Skeletal muscle tissue (tissue), 4 donors: ENCODE data around the gene ACACA. TPM values are rescaled to one million over a fixed set of nuclear protein-coding genes. Genes with fewer than 3 reads are reported as not detected.
A peak's percentile ranks its signal among the peaks of the same experiment; 100 is the strongest.
"Not testable (repeated sequence)": the region's sequence is repeated elsewhere in the genome, so short reads cannot be mapped to it uniquely, and the experiment has no call there.

Experiments
- H3K27ac ChIP-seq: one replicate; pipeline ENCODE4 v1.7.0; 2013; ENCODE audit warnings: mild to moderate bottlenecking, low read depth, low read length, inconsistent platforms
- H3K27me3 ChIP-seq, 3 donors: one replicate each; pipeline ENCODE4 v1.7.0; 2013; ENCODE audit warnings: low read length in 3 of 3; ENCODE audit not compliant: control insufficient read depth in 3 of 3, insufficient read depth in 3 of 3
- H3K36me3 ChIP-seq, 3 donors: one replicate each; pipeline ENCODE4 v1.7.0; 2013; ENCODE audit warnings: low read length in 3 of 3; ENCODE audit not compliant: control insufficient read depth in 3 of 3, insufficient read depth in 3 of 3
- H3K4me1 ChIP-seq, 3 donors: one replicate each; pipeline ENCODE4 v1.7.0; 2013; ENCODE audit warnings: low read length in 3 of 3, mild to moderate bottlenecking in 3 of 3; ENCODE audit not compliant: control insufficient read depth in 3 of 3, insufficient read depth in 3 of 3
- H3K4me3 ChIP-seq, 3 donors: one replicate each; pipeline ENCODE4 v1.7.0; 2013; ENCODE audit warnings: low read length in 3 of 3
- H3K9ac ChIP-seq, 3 donors: one replicate each; pipeline ENCODE4 v1.7.0; 2013; ENCODE audit warnings: low read length in 3 of 3, mild to moderate bottlenecking in 3 of 3, moderate library complexity in 2 of 3, low read depth in 1 of 3
- H3K9me3 ChIP-seq, 3 donors: one replicate each; pipeline ENCODE4 v1.7.0; 2013; ENCODE audit warnings: low read length in 3 of 3; ENCODE audit not compliant: control insufficient read depth in 3 of 3
- total RNA-seq: library from RNA; depleted of rRNA; stranded (reverse); fragments of >200 nt; gene quantifications from one replicate; pipeline ENCODE4 v1.2.3, GENCODE V29; 2014
- donor health status: Osteomylitis.

Gene ACACA
- total RNA-seq, 1 donor from 2014 or later: 26.6 TPM

GRCh38 chr17:37356796-37357569 is 49.7 kb downstream of the ACACA start:
- peak overlapping the region in 1 of 3 donors; percentile 25 for H3K9ac ChIP-seq
- H3K4me3 ChIP-seq, H3K27ac ChIP-seq, H3K36me3 ChIP-seq, H3K27me3 ChIP-seq, H3K9me3 ChIP-seq: not testable (repeated sequence)
- peaks cover 12 to 22% (median 17%) of the 10 kb centered on the region in 3 donors for H3K4me1 ChIP-seq

GRCh38 chr17:37346863-37347402 is 59.7 kb downstream of the ACACA start:
- not testable (repeated sequence) for H3K9ac ChIP-seq, H3K9me3 ChIP-seq, H3K36me3 ChIP-seq, H3K27ac ChIP-seq, H3K27me3 ChIP-seq, H3K4me3 ChIP-seq, H3K4me1 ChIP-seq

GRCh38 chr17:37344519-37344918 is 62.1 kb downstream of the ACACA start:
- Histone ChIP-seq H3K27me3 (no peaks in the 10 kb centered on the region), H3K27ac (no peak overlapping the region), H3K4me3 (no peak overlapping the region), H3K36me3 (peaks cover 0 to 2% (median 0%) of the 10 kb centered on the region in 3 donors), H3K9ac (no peak overlapping the region), H3K4me1 (peaks cover 0 to 2% (median 0%) of the 10 kb centered on the region in 3 donors), H3K9me3 (no peaks in the 10 kb centered on the region)

- Histone ChIP-seq H3K9me3 (no peaks in the 10 kb centered on the region), H3K9ac (no peak overlapping the region), H3K36me3 (peaks cover 0 to 2% (median 0%) of the 10 kb centered on the region in 3 donors), H3K27me3 (no peaks in the 10 kb centered on the region), H3K27ac (no peak overlapping the region), H3K4me3 (no peak overlapping the region), H3K4me1 (peaks cover 0 to 2% (median 0%) of the 10 kb centered on the region in 3 donors)
Measured at GRCh38 chr17:37342589-37342988, 64.0 kb downstream of the ACACA start.

DNA sequence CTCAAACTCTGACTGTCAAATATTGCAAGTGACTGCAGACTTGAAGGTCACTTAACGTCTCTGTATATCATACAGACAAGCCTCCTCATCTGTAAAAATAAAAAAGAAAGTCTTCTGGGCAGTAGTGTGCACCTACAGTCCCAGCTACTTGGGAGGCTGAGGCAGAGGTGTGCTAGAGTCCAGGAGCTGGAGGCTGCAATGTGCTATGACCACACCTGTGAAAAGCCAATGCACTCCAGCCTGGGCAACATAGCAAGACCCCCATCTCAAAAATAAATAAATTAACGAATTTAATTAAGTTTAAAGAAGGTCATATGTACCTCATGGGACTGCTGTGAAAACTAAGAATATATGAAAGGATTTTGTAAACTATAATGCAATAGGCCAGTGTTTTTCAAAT is 65.8 kb downstream of the ACACA start:
- no peak overlapping the region for H3K27ac ChIP-seq
- H3K4me1 ChIP-seq: peaks cover 0 to 1% (median 0%) of the 10 kb centered on the region in 3 donors
- no peaks in the 10 kb centered on the region for H3K9me3 ChIP-seq
- peaks cover 0 to 2% (median 0%) of the 10 kb centered on the region in 3 donors for H3K36me3 ChIP-seq
- H3K4me3 ChIP-seq: no peak overlapping the region
- H3K27me3 ChIP-seq: no peaks in the 10 kb centered on the region
- no peak overlapping the region for H3K9ac ChIP-seq

GRCh38 chr17:37339321-37339720 is 67.3 kb downstream of the ACACA start:
- H3K9me3 ChIP-seq: no peaks in the 10 kb centered on the region
- no peaks in the 10 kb centered on the region for H3K27me3 ChIP-seq
- peaks cover 0 to 2% (median 0%) of the 10 kb centered on the region in 3 donors for H3K36me3 ChIP-seq
- no peak overlapping the region for H3K4me3 ChIP-seq
- no peak overlapping the region for H3K9ac ChIP-seq
- no peak overlapping the region for H3K27ac ChIP-seq
- H3K4me1 ChIP-seq: no peaks in the 10 kb centered on the region

DNA sequence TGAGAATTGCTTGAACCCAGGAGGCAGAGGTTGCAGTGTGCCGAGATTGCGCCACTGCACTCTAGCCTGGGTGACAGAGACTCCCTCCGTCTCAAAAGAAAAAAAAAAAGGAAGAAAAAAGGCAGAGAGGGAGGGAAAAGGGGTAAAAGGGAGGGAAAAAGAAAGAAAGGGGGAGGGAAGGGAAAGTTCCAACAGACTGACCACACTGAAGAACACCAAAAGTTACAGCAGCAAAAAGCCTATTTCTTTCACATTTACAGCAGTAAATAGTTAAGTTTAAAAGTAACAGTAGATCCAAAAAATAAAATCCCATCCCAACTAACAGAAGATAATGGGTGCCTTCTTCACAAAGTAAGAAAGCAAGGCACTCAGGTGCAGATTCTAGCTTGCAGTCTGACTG is 67.8 kb downstream of the ACACA start:
- H3K27me3 ChIP-seq: no peaks in the 10 kb centered on the region
- no peak overlapping the region for H3K27ac ChIP-seq
- H3K9me3 ChIP-seq: no peaks in the 10 kb centered on the region
- H3K4me1 ChIP-seq: no peaks in the 10 kb centered on the region
- no peak overlapping the region for H3K4me3 ChIP-seq
- peaks cover 0 to 2% (median 0%) of the 10 kb centered on the region in 3 donors for H3K36me3 ChIP-seq
- H3K9ac ChIP-seq: no peak overlapping the region

DNA sequence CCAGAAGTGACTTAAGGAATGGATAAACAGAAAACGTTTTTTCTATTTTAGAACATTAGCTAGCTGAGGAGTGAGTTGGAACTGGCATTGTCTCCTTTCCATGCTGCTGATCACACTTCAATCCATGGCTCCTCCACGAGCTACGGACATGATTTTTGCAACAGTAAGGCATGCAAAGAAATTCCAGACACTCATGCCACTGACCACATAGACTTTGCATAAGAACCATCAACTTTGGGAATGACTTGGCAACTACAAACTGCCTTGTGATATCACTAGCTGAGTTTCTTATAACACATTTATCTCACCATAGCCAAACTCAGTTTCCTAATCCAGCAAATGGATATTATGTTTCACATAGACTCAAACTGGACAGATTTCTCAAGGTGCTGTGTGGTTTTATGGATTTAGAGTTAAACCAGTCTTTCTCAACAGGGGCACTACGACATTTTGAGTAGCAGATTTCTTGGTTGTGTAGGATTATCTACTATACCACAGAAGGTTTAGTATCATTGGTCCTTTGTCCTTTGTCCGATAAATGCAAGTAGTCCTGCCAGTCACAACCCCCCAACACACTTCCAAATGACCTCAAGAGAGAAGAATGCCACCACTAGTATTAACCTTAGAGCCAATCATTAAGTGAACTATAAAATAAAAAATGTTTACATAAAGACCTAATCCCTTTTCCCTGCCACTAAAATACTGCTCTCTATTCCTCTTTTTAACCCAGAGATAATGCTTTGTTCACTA is 79.1 kb downstream of the ACACA start:
- H3K9me3 ChIP-seq: no peaks in the 10 kb centered on the region
- H3K9ac ChIP-seq: peak overlapping the region in 1 of 3 donors; percentile 14
- no peaks in the 10 kb centered on the region for H3K27me3 ChIP-seq
- H3K4me1 ChIP-seq: peaks cover 0 to 12% (median 7%) of the 10 kb centered on the region in 3 donors
- peak overlapping the region in 1 of 3 donors; percentile 37 for H3K4me3 ChIP-seq
- peak overlapping the region; percentile 54 for H3K27ac ChIP-seq
- peaks cover 0 to 6% (median 5%) of the 10 kb centered on the region in 3 donors for H3K36me3 ChIP-seq

DNA sequence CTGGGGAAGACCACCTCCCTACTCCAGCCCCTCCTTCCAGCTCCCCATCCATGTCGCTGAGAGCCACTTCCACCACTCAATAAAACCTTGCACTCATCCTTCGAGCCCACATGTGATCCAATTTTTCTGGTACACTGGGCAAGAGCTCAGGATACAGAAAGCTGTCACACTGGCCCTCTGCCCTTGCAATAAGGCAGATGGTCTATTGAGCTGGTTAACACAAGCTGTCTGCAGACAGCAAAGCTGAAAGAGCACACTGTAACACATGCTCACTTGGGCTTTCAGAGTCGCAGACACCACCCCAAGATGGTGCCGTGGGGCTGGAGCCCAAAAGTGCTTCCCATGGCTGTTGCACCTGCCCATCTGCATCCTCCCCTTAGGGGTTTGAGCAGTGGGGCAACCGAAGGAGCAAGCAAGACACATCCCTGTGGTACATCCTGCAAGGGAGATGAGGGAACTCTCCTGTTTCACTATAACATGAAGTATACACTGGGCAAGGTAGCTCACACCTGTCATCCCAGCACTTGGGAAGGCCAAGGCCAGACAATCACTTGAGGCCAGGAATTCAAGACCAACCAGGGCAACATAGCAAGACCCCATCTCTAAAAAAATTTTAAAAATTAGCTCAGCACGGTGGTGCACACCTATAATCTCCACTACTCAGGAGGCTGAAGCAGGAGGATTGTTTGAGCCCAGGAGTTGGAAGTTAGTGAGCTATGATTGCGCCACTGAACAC is 83.6 kb downstream of the ACACA start:
- H3K27me3 ChIP-seq: no peaks in the 10 kb centered on the region
- H3K27ac ChIP-seq: no peak overlapping the region
- no peaks in the 10 kb centered on the region for H3K9me3 ChIP-seq
- peaks cover 0 to 2% (median 0%) of the 10 kb centered on the region in 3 donors for H3K36me3 ChIP-seq
- no peak overlapping the region for H3K4me3 ChIP-seq
- no peak overlapping the region for H3K9ac ChIP-seq
- peaks cover 0 to 12% (median 7%) of the 10 kb centered on the region in 3 donors for H3K4me1 ChIP-seq
